ENCODE data around the gene VAV1.

GRCh38 chr19:6738787-6739389 lies 33.6 kb upstream of the VAV1 start:
- no peak for TF ChIP-seq CTCF (IDR thresholded peaks at IDR 0.05; ENCODE audit: low read length)
- no peak for TF ChIP-seq EZH2 (IDR thresholded peaks at IDR 0.05; ENCODE audit: borderline replicate concordance, low read length)
